KMS-11 (cell line): ENCODE measurements around the gene ZNF862.

Experiments
- H2AFZ ChIP-seq: fragments of 200-600 bp; sonication (generic); 2 replicates; pipeline ENCODE4 v1.6.1; 2016; ENCODE audit warnings: antibody characterized with exemption, mixed run types, low read depth
- H3K27ac ChIP-seq: fragments of 200-600 bp; sonication (generic); 2 replicates; pipeline ENCODE4 v1.6.1; 2016; ENCODE audit warnings: mild to moderate bottlenecking, mixed run types
- H3K27me3 ChIP-seq: fragments of 200-600 bp; sonication (generic); 2 replicates; pipeline ENCODE4 v1.6.1; 2017; ENCODE audit warnings: mild to moderate bottlenecking, low read depth, mixed run types, moderate library complexity; ENCODE audit not compliant: insufficient read depth
- H3K36me3 ChIP-seq: fragments of 200-600 bp; sonication (generic); 2 replicates; pipeline ENCODE4 v1.6.1; 2017; ENCODE audit warnings: mild to moderate bottlenecking, mixed run types; ENCODE audit not compliant: insufficient read depth
- H3K4me1 ChIP-seq: fragments of 200-600 bp; sonication (generic); 2 replicates; pipeline ENCODE4 v1.6.1; 2016; ENCODE audit warnings: mild to moderate bottlenecking, low read depth, mixed run types; ENCODE audit not compliant: poor library complexity, severe bottlenecking
- H3K4me2 ChIP-seq: fragments of 200-600 bp; sonication (generic); 2 replicates; pipeline ENCODE4 v1.7.0; 2016; ENCODE audit warnings: mild to moderate bottlenecking, mixed run types
- H3K4me3 ChIP-seq: fragments of 200-600 bp; sonication (generic); IDR thresholded peaks from 2 replicates; pipeline ENCODE4 v1.6.1; 2017; ENCODE audit warnings: low read depth, low read length, mixed read lengths; ENCODE audit not compliant: insufficient read depth
- H3K79me2 ChIP-seq: fragments of 200-600 bp; sonication (generic); 2 replicates; pipeline ENCODE4 v1.6.1; 2016; ENCODE audit warnings: low read depth, mixed run types; ENCODE audit not compliant: insufficient read depth
- H3K9ac ChIP-seq: fragments of 200-600 bp; sonication (generic); 2 replicates; pipeline ENCODE4 v1.6.1; 2016; ENCODE audit warnings: mild to moderate bottlenecking, mixed run types
- H4K20me1 ChIP-seq: fragments of 200-600 bp; sonication (generic); 2 replicates; pipeline ENCODE4 v1.6.1; 2016; ENCODE audit warnings: mild to moderate bottlenecking, mixed run types; ENCODE audit not compliant: insufficient read depth
- TF ChIP-seq, protein P1 (sequence below): fragments of 200-600 bp; sonication (generic); conservative IDR thresholded peaks from 2 replicates; pipeline ENCODE4 v1.6.1; 2017; ENCODE audit warnings: low read depth, mild to moderate bottlenecking, antibody characterized with exemption, low read length, moderate library complexity, mixed read lengths

The ZNF862 gene

DNA sequence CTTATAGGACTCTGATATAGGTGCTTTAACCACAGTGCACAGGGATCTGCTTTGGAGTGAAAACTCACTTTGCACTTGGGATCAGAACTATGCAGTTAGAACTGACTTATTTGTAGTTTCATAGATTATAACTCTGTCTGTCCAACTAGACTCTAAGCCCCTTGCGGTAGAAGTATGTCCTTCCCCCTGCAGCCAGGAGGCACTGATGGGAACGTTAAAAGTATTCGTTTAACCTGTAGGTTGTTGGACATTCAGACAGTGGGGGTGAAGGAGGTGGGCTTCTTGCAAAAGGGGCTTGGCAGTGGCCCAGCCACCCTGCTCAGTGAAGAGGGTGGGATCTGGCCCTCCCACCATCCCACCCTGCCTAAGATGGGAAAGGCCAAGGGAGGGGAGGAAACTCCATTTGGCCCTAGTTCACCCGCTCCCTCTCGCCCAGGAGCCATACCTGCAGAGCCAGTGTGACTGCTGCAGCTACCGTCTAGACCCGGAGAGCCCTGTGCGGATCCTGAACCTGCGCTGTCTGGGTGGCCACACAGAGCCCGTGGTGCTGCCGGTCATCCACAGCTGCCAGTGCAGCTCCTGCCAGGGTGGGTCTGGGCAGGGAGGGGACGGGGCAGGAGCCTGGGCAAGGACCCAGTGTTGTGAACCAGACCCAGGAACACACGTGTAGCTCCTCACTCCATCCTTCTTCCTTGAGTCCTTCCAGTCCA is 5.7 kb upstream of the ZNF862 start:
- Histone ChIP-seq H2AFZ (no peak overlapping the region), H4K20me1 (no peaks in the 10 kb centered on the region), H3K4me3 (no peak overlapping the region), H3K79me2 (no peaks in the 10 kb centered on the region), H3K4me2 (no peak overlapping the region), H3K36me3 (no peaks in the 10 kb centered on the region), H3K9ac (no peak overlapping the region), H3K27me3 (peaks cover 44% of the 10 kb centered on the region), H3K4me1 (no peaks in the 10 kb centered on the region), H3K27ac (no peak overlapping the region)
- TF ChIP-seq, protein P1, sequence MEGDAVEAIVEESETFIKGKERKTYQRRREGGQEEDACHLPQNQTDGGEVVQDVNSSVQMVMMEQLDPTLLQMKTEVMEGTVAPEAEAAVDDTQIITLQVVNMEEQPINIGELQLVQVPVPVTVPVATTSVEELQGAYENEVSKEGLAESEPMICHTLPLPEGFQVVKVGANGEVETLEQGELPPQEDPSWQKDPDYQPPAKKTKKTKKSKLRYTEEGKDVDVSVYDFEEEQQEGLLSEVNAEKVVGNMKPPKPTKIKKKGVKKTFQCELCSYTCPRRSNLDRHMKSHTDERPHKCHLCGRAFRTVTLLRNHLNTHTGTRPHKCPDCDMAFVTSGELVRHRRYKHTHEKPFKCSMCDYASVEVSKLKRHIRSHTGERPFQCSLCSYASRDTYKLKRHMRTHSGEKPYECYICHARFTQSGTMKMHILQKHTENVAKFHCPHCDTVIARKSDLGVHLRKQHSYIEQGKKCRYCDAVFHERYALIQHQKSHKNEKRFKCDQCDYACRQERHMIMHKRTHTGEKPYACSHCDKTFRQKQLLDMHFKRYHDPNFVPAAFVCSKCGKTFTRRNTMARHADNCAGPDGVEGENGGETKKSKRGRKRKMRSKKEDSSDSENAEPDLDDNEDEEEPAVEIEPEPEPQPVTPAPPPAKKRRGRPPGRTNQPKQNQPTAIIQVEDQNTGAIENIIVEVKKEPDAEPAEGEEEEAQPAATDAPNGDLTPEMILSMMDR = no peak

DNA sequence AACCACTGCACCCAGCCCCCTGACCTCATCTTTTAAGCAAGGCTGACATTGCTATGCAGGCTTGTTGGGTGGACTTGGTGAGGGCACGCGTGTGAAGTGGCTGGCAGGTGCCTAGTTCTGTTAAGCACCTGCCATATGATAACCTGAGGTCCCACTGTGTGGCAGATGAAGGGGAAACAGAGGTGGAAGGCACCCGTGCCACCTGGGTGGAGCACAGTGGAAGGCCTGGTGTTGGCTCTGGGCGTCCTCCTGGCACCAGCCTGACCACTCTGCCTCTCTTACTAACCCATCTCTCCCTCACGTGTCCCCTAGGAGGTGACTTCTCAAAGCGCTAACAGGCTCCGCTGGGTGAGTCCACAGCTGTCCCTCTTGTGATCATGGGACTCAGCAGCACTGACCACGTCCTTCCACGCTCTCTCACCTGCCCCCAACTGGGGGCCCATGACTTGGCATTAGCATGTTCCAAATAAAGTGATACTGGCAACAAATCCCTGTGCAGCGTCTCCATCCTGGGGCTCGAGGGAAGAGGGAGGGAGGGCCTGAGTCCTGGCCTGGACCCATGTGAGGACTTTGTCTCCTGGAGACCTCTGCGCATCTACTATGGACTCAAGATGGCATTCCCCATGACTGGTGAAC is 4.6 kb upstream of the ZNF862 start:
- TF ChIP-seq, protein P1 = no peak
- no peaks in the 10 kb centered on the region for H3K79me2 ChIP-seq
- peaks cover 34% of the 10 kb centered on the region for H3K27me3 ChIP-seq

DNA sequence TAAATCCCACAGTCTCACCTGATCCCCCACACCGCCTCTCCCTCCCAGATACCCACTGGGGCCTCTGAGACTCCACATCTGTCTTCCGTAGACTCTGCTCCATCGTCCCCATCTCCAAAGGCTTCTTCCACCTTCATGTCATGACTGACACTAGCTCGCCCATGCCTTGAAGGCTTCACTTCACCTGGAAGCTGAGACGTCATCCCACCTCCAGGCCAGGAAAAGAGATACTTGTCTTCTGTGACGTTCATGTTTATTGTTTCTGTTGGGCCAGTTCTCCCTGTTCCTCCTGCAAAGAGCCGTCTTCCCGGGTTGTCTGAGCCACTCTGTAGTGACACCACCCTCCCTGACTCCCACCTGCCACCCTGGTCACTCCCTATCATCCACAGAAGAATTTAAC is 3.6 kb upstream of the ZNF862 start:
- Histone ChIP-seq H3K4me2 (no peak overlapping the region), H3K27me3 (peaks cover 33% of the 10 kb centered on the region), H2AFZ (no peak overlapping the region), H4K20me1 (no peaks in the 10 kb centered on the region), H3K27ac (no peak overlapping the region), H3K9ac (no peak overlapping the region), H3K4me1 (peaks cover 10% of the 10 kb centered on the region), H3K4me3 (no peak overlapping the region), H3K36me3 (no peaks in the 10 kb centered on the region), H3K79me2 (peaks cover 6% of the 10 kb centered on the region; the same call in 1 of the 2 replicates)
- TF ChIP-seq, protein P1 = no peak

More for the DNA sequence above, 4.6 kb upstream of the ZNF862 start:
- Histone ChIP-seq H4K20me1 (no peaks in the 10 kb centered on the region), H3K4me3 (no peak overlapping the region), H3K4me2 (no peak overlapping the region), H3K27ac (no peak overlapping the region), H3K36me3 (no peaks in the 10 kb centered on the region), H3K4me1 (peaks cover 4% of the 10 kb centered on the region), H2AFZ (no peak overlapping the region), H3K9ac (no peak overlapping the region)

DNA sequence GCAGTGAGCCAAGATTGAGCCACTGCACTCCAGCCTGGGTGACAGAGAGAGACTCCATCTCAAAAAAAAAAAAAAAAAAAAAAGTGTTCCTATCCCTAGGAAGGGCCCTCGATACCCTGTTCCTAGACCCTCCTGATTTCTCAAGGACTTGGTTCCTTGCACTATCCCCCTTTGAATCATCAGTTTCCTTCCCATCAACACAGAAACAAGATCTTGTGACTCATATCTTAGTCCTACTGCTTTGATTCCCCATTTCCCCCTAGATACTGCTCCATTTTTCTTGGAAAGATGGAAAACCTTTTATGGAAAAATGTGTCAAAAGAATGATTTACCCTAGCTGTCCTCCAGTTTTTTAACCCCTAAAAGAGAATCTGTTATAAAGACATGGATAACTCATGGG is 1.7 kb upstream of the ZNF862 start:
- Histone ChIP-seq H3K79me2 (peaks cover 7% of the 10 kb centered on the region; the same call in 1 of the 2 replicates), H3K4me1 (peaks cover 13% of the 10 kb centered on the region), H3K4me2 (no peak overlapping the region), H3K9ac (no peak overlapping the region), H3K27ac (no peak overlapping the region), H3K27me3 (peaks cover 28% of the 10 kb centered on the region), H3K36me3 (no peaks in the 10 kb centered on the region), H3K4me3 (no peak overlapping the region), H2AFZ (no peak overlapping the region), H4K20me1 (no peaks in the 10 kb centered on the region)
- TF ChIP-seq, protein P1 = no peak
